Measurements from ENCODE around the gene PTHLH.
A peak's percentile ranks its signal among the peaks of the same experiment; 100 is the strongest.

Gene PTHLH

GRCh38 chr12:27940756-27941402, 31.7 kb downstream of the PTHLH start:
- DNase-seq (ENCODE audit: low read depth in 2 of 3, low spot score in 2 of 3), result peak; percentile 13 to 30 (median 26)

- no peak for DNase-seq (ENCODE audit: low read depth in 2 of 3, low spot score in 2 of 3)
These were observed 32.3 kb downstream of the PTHLH start for GRCh38 chr12:27940245-27940644.

- no peak for DNase-seq (ENCODE audit: low read depth in 2 of 3, low spot score in 2 of 3)
These were observed 34.8 kb downstream of the PTHLH start for GRCh38 chr12:27937768-27938167.

GRCh38 chr12:27936196-27936595, 36.3 kb downstream of the PTHLH start:
- DNase-seq (ENCODE audit: low read depth in 2 of 3, low spot score in 2 of 3), result no peak

- no peak for DNase-seq (ENCODE audit: low read depth in 2 of 3, low spot score in 2 of 3)
These were observed 38.3 kb downstream of the PTHLH start for GRCh38 chr12:27934276-27934675.

- no peak for DNase-seq (ENCODE audit: low read depth in 2 of 3, low spot score in 2 of 3)
These were observed 41.1 kb downstream of the PTHLH start for GRCh38 chr12:27931390-27931789.

GRCh38 chr12:27927347-27927746, 45.2 kb downstream of the PTHLH start:
- no peak for DNase-seq (ENCODE audit: low read depth in 2 of 3, low spot score in 2 of 3)

- DNase-seq (ENCODE audit: low read depth in 2 of 3, low spot score in 2 of 3), result no peak
These were observed 48.0 kb downstream of the PTHLH start for GRCh38 chr12:27924350-27925135.

- DNase-seq (ENCODE audit: low read depth in 2 of 3, low spot score in 2 of 3), result no peak
These were observed 49.9 kb downstream of the PTHLH start for GRCh38 chr12:27922531-27923139.

GRCh38 chr12:27919671-27920235, 52.8 kb downstream of the PTHLH start:
- DNase-seq (ENCODE audit: low read depth in 2 of 3, low spot score in 2 of 3), result no peak

- no peak for DNase-seq (ENCODE audit: low read depth in 2 of 3, low spot score in 2 of 3)
These were observed 57.0 kb downstream of the PTHLH start for GRCh38 chr12:27915536-27915935.

GRCh38 chr12:27915021-27915420, 57.5 kb downstream of the PTHLH start:
- DNase-seq (ENCODE audit: low read depth in 2 of 3, low spot score in 2 of 3), result no peak

- no peak for DNase-seq (ENCODE audit: low read depth in 2 of 3, low spot score in 2 of 3)
These were observed 58.4 kb downstream of the PTHLH start for GRCh38 chr12:27913999-27914614.

GRCh38 chr12:27911397-27911796, 61.1 kb downstream of the PTHLH start:
- no peak for DNase-seq (ENCODE audit: low read depth in 2 of 3, low spot score in 2 of 3)
